ENCODE data around the gene CCDC110.

GRCh38 chr4:185513489-185514181 is 42.1 kb upstream of the CCDC110 start:
- TF ChIP-seq POLR2A (IDR thresholded peaks at IDR 0.05): no peak
- no peak for TF ChIP-seq CTCF (IDR thresholded peaks at IDR 0.05)

Data from adrenal gland (tissue), 5 donors.